Measurements from ENCODE around the gene IGFBP4. TPM values are rescaled to one million over a fixed set of nuclear protein-coding genes. Genes with fewer than 3 reads are reported as not detected.

Gene IGFBP4
- total and polyA plus RNA-seq, 2 of the 13 experiments (the other 11 are each of a cell fraction or from before 2014, with no cell fraction given): 4.1 to 49.0 TPM

GRCh38 chr17:40417258-40417608 is 26.0 kb upstream of the IGFBP4 start (continued):
- TF ChIP-seq SRF (IDR thresholded peaks at IDR 0.05; ENCODE audit: low read depth, low read length) (no peak), ZNF101 (CRISPR knock-in tag; IDR thresholded peaks at IDR 0.05; ENCODE audit: borderline replicate concordance, low read depth) (no peak), SPEN (CRISPR knock-in tag; IDR thresholded peaks at IDR 0.05; ENCODE audit: low read depth) (no peak), CBX1 (IDR thresholded peaks at IDR 0.05; ENCODE audit: low read depth) (no peak), NR3C1 (CRISPR knock-in tag; IDR thresholded peaks at IDR 0.05) (no peak), ZNF839 (CRISPR knock-in tag; IDR thresholded peaks at IDR 0.05; ENCODE audit: borderline replicate concordance) (no peak), CENPBD1 (CRISPR knock-in tag; IDR thresholded peaks at IDR 0.05; ENCODE audit: borderline replicate concordance, low read depth) (no peak), ZNF282 (IDR thresholded peaks at IDR 0.05; ENCODE audit: partially characterized antibody) (no peak), FOXJ3 (CRISPR knock-in tag; IDR thresholded peaks at IDR 0.05; ENCODE audit: borderline replicate concordance) (no peak), ZUFSP (CRISPR knock-in tag; IDR thresholded peaks at IDR 0.05; ENCODE audit: borderline replicate concordance) (no peak), NR2C2 (CRISPR knock-in tag; IDR thresholded peaks at IDR 0.05; ENCODE audit: borderline replicate concordance) (no peak; the same call in 1 of the 2 replicates), FOSL1 (CRISPR knock-in tag; IDR thresholded peaks at IDR 0.05; ENCODE audit: borderline replicate concordance) (no peak), ZNF138 (CRISPR knock-in tag; IDR thresholded peaks at IDR 0.05; ENCODE audit: low read depth) (no peak), MYNN (CRISPR knock-in tag; IDR thresholded peaks at IDR 0.05; ENCODE audit: low read depth) (no peak), PAWR (CRISPR knock-in tag; IDR thresholded peaks at IDR 0.05; ENCODE audit: borderline replicate concordance) (no peak), ZNF670 (CRISPR knock-in tag; IDR thresholded peaks at IDR 0.05; ENCODE audit: borderline replicate concordance) (no peak), HOXA3 (CRISPR knock-in tag; IDR thresholded peaks at IDR 0.05) (no peak), REPIN1 (CRISPR knock-in tag; IDR thresholded peaks at IDR 0.05; ENCODE audit: borderline replicate concordance, low read depth) (no peak), TFAP4 (IDR thresholded peaks at IDR 0.05; ENCODE audit: borderline replicate concordance, low read depth) (peak; percentile 82; the same call in 1 of the 2 replicates), ZBTB44 (CRISPR knock-in tag; IDR thresholded peaks at IDR 0.05) (no peak), ZNF644 (CRISPR knock-in tag; IDR thresholded peaks at IDR 0.05; ENCODE audit: low read depth) (no peak), ZNF703 (CRISPR knock-in tag; IDR thresholded peaks at IDR 0.05; ENCODE audit: borderline replicate concordance) (no peak)
- TF ChIP-seq, protein P1, sequence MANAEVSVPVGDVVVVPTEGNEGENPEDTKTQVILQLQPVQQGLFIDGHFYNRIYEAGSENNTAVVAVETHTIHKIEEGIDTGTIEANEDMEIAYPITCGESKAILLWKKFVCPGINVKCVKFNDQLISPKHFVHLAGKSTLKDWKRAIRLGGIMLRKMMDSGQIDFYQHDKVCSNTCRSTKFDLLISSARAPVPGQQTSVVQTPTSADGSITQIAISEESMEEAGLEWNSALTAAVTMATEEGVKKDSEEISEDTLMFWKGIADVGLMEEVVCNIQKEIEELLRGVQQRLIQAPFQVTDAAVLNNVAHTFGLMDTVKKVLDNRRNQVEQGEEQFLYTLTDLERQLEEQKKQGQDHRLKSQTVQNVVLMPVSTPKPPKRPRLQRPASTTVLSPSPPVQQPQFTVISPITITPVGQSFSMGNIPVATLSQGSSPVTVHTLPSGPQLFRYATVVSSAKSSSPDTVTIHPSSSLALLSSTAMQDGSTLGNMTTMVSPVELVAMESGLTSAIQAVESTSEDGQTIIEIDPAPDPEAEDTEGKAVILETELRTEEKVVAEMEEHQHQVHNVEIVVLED (CRISPR knock-in tag; IDR thresholded peaks at IDR 0.05; ENCODE audit: borderline replicate concordance): no peak

Measured in HepG2 (cell line).